Neural progenitor cell (in vitro differentiated cells): Measurements from ENCODE around the gene SH2D3C. TPM values are rescaled to one million over a fixed set of nuclear protein-coding genes. Genes with fewer than 3 reads are reported as not detected.

Experiments
- DNase-seq: peaks from one replicate; pipeline ENCODE4 v3.0.0-alpha.2; 2016; ENCODE audit warnings: low spot score
- H2AFZ ChIP-seq: fragments of 200-600 bp; sonication (generic); replicated peaks from 2 replicates; pipeline ENCODE4 v1.6.1; 2016; ENCODE audit warnings: antibody characterized with exemption
- H3F3A ChIP-seq: fragments of 200-600 bp; sonication (generic); 2 replicates; pipeline ENCODE4 v1.6.1; 2016; ENCODE audit warnings: antibody characterized with exemption, low read depth
- H3K27ac ChIP-seq: fragments of 200-600 bp; sonication (generic); 2 replicates; pipeline ENCODE4 v1.5.1; 2016; ENCODE audit warnings: mild to moderate bottlenecking
- H3K27me3 ChIP-seq: fragments of 200-600 bp; sonication (generic); 2 replicates; pipeline ENCODE4 v1.6.1; 2016; ENCODE audit warnings: mild to moderate bottlenecking, moderate library complexity
- H3K36me3 ChIP-seq: fragments of 200-600 bp; sonication (generic); 2 replicates; pipeline ENCODE4 v1.5.1; 2016
- H3K4me1 ChIP-seq: fragments of 200-600 bp; sonication (generic); 2 replicates; pipeline ENCODE4 v1.6.1; 2016; ENCODE audit warnings: mixed run types
- H3K4me2 ChIP-seq: fragments of 200-600 bp; sonication (generic); 2 replicates; pipeline ENCODE4 v1.6.1; 2016
- H3K4me3 ChIP-seq: fragments of 200-600 bp; sonication (generic); 2 replicates; pipeline ENCODE4 v1.5.1; 2016
- H3K79me2 ChIP-seq: fragments of 200-600 bp; sonication (generic); 2 replicates; pipeline ENCODE4 v1.6.1; 2016; ENCODE audit warnings: low read depth
- H3K9ac ChIP-seq: fragments of 200-600 bp; sonication (generic); 2 replicates; pipeline ENCODE4 v1.6.1; 2016
- H3K9me3 ChIP-seq: fragments of 200-600 bp; sonication (generic); 2 replicates; pipeline ENCODE4 v1.5.1; 2016; ENCODE audit warnings: low read depth
- H4K20me1 ChIP-seq: fragments of 200-600 bp; sonication (generic); 2 replicates; pipeline ENCODE4 v1.6.1; 2016; ENCODE audit warnings: low read depth
- H3K27ac Mint-ChIP-seq: 3 replicates; pipeline ENCODE4 v1.8.0; 2021; ENCODE audit warnings: mixed read lengths
- H3K27me3 Mint-ChIP-seq: 2 replicates; pipeline ENCODE4 v1.8.0; 2022; ENCODE audit warnings: low read depth, mild to moderate bottlenecking, inconsistent platforms, moderate library complexity, mixed read lengths; ENCODE audit not compliant: insufficient read depth
- H3K36me3 Mint-ChIP-seq: 3 replicates; pipeline ENCODE4 v1.8.0; 2021; ENCODE audit warnings: mixed read lengths
- H3K4me1 Mint-ChIP-seq: 3 replicates; pipeline ENCODE4 v1.8.0; 2021; ENCODE audit warnings: mixed read lengths
- H3K4me3 Mint-ChIP-seq: 3 replicates; pipeline ENCODE4 v1.8.0; 2021; ENCODE audit warnings: mild to moderate bottlenecking, moderate library complexity, mixed read lengths
- H3K9me3 Mint-ChIP-seq: 3 replicates; pipeline ENCODE4 v1.8.0; 2020; ENCODE audit warnings: mixed read lengths
- CTCF ChIP-seq: fragments of 200-600 bp; sonication (generic); IDR thresholded peaks from 2 replicates; pipeline ENCODE4 v1.5.1; 2017; ENCODE audit warnings: antibody characterized with exemption, mild to moderate bottlenecking
- EZH2 ChIP-seq: fragments of 200-600 bp; sonication (generic); IDR thresholded peaks from 2 replicates; pipeline ENCODE4 v1.6.1; 2017; ENCODE audit warnings: antibody characterized with exemption, mild to moderate bottlenecking, moderate library complexity
- EZH2phosphoT487 ChIP-seq: fragments of 200-600 bp; sonication (generic); IDR thresholded peaks from 2 replicates; pipeline ENCODE4 v1.6.1; 2017; ENCODE audit warnings: antibody characterized with exemption
- total RNA-seq: library from RNA; depleted of rRNA; stranded (reverse); fragments of >200 nt; gene quantifications from 2 replicates; pipeline ENCODE4 v1.2.3, GENCODE V29; 2015; ENCODE audit warnings: low replicate concordance

The SH2D3C gene
- total RNA-seq, 1 donor from 2014 or later = 1.9 TPM

DNA sequence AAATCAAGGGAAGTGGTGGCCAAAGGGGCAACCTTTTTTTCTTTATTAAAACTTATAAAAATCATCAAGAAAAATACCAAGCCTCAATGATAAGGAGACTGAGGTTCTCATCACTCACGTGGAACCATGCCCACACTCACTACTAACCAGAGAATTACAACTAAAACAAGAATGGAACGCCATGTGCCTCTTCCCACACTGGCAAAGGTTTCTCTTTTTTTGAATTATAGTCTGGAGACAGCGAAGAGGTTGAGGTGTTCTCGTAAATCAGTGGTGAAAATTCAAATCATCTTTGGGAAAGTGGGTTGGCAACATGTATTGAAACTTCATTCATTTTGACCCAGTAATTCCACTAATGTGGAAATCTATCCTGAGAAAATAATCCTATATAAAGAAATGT lies 43.6 kb upstream of the SH2D3C start:
- H3K4me1 Mint-ChIP-seq = peaks cover 10% of the 10 kb centered on the region
- no peak overlapping the region for H3K4me3 Mint-ChIP-seq
- no peak overlapping the region for H3K9ac ChIP-seq
- no peak for TF ChIP-seq EZH2
- no peak for TF ChIP-seq EZH2phosphoT487
- no peak for TF ChIP-seq CTCF
- H3K27ac Mint-ChIP-seq = no peak overlapping the region
- no peaks in the 10 kb centered on the region for H3K79me2 ChIP-seq
- no peaks in the 10 kb centered on the region for H4K20me1 ChIP-seq
- H3K27me3 Mint-ChIP-seq = peaks cover 10% of the 10 kb centered on the region
- peaks cover 16% of the 10 kb centered on the region for H3F3A ChIP-seq
- no peak overlapping the region for H3K27ac ChIP-seq
- no peak for DNase-seq
- no peak overlapping the region for H2AFZ ChIP-seq
- H3K4me3 ChIP-seq = no peak overlapping the region
- peaks cover 15% of the 10 kb centered on the region for H3K27me3 ChIP-seq
- H3K36me3 ChIP-seq = no peaks in the 10 kb centered on the region
- no peaks in the 10 kb centered on the region for H3K9me3 ChIP-seq
- no peaks in the 10 kb centered on the region for H3K36me3 Mint-ChIP-seq
- H3K4me2 ChIP-seq = no peak overlapping the region
- no peaks in the 10 kb centered on the region for H3K9me3 Mint-ChIP-seq
- no peaks in the 10 kb centered on the region for H3K4me1 ChIP-seq

DNA sequence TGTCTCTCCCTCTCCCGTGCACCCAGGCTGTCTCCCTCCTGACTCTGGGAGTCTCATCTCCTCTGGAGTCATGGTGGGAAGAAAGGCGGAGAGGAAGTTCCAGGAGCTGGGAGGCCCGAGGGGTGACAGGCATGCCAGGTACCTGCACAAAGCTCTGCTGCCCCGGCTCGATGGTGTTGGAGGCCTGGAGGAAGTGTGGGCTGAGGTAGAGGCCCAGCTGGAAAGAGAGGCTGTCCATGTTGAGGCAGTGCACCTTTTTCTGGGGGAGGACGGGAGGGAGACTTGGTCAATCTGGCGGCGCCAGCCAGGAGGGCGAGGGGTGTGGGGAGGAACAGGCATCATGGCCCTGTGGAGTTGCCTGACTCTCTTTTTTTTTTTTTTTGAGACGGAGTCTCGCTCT lies 40.1 kb upstream of the SH2D3C start:
- no peak overlapping the region for H3K27ac ChIP-seq
- H3K27me3 ChIP-seq = no peaks in the 10 kb centered on the region
- no peak overlapping the region for H3K4me3 ChIP-seq
- H3K9me3 Mint-ChIP-seq = no peaks in the 10 kb centered on the region
- H3K9ac ChIP-seq = no peak overlapping the region
- H3K79me2 ChIP-seq = no peaks in the 10 kb centered on the region
- H3K9me3 ChIP-seq = no peaks in the 10 kb centered on the region
- H3K4me2 ChIP-seq = no peak overlapping the region
- peaks cover 4% of the 10 kb centered on the region for H3K27me3 Mint-ChIP-seq
- no peaks in the 10 kb centered on the region for H3K4me1 Mint-ChIP-seq
- peak overlapping the region; percentile 57 for H3K27ac Mint-ChIP-seq
- no peaks in the 10 kb centered on the region for H3K36me3 ChIP-seq
- H3K4me1 ChIP-seq = no peaks in the 10 kb centered on the region
- TF ChIP-seq CTCF (no peak), EZH2 (no peak), EZH2phosphoT487 (no peak)
- no peaks in the 10 kb centered on the region for H3K36me3 Mint-ChIP-seq
- DNase-seq = no peak
- H2AFZ ChIP-seq = no peak overlapping the region
- peak overlapping the region; percentile 27 for H3K4me3 Mint-ChIP-seq
- no peaks in the 10 kb centered on the region for H4K20me1 ChIP-seq
- H3F3A ChIP-seq = peaks cover 4% of the 10 kb centered on the region

DNA sequence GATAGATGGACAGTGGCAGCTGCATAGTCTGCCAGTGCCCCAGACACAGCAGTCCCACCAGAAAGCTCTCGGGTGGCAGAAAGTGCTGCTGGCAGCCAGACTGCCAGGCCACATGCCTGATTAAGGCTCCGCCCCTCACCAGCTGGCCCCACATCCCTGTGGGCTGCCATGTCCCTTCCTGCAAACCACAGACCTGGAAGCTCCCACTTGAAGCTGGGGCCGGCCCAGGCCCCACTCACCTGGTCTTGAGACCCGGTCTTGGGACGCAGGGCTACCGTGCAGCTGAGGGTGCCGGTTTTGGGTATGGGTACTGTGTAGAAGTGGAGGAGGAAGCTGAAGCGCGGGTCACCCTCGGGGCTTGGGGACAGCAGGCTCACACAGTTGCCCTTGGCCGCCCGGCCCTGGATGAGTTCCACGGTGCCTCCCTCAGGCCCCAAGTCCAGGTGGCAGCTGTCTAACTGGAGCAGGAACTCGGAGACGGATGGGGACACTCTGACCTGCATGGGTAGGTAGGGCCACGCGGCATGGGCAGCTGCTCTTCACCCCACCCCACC lies 39.5 kb upstream of the SH2D3C start:
- DNase-seq = no peak
- H3K27ac ChIP-seq = no peak overlapping the region
- H3K4me3 Mint-ChIP-seq = no peak overlapping the region

More for the DNA sequence above, 39.5 kb upstream of the SH2D3C start:
- no peak overlapping the region for H3K4me2 ChIP-seq
- H3K36me3 ChIP-seq = no peaks in the 10 kb centered on the region
- no peak overlapping the region for H3K9ac ChIP-seq
- no peaks in the 10 kb centered on the region for H3K9me3 Mint-ChIP-seq
- H2AFZ ChIP-seq = no peak overlapping the region
- H3K79me2 ChIP-seq = no peaks in the 10 kb centered on the region
- no peaks in the 10 kb centered on the region for H3K4me1 ChIP-seq
- peaks cover 4% of the 10 kb centered on the region for H3K27me3 Mint-ChIP-seq
- no peaks in the 10 kb centered on the region for H3K36me3 Mint-ChIP-seq
- peaks cover 4% of the 10 kb centered on the region for H3F3A ChIP-seq
- no peaks in the 10 kb centered on the region for H3K4me1 Mint-ChIP-seq
- TF ChIP-seq CTCF (no peak), EZH2phosphoT487 (no peak), EZH2 (no peak)
- H4K20me1 ChIP-seq = no peaks in the 10 kb centered on the region
- H3K27ac Mint-ChIP-seq = no peak overlapping the region
- H3K9me3 ChIP-seq = no peaks in the 10 kb centered on the region
- H3K4me3 ChIP-seq = no peak overlapping the region
- no peaks in the 10 kb centered on the region for H3K27me3 ChIP-seq
